ENCODE measurements around the gene NCS1. TPM values are rescaled to one million over a fixed set of nuclear protein-coding genes. Genes with fewer than 3 reads are reported as not detected.

Gene NCS1
- total and polyA plus RNA-seq, 2 of the 8 experiments (the other 6 are each of a cell fraction or from before 2014, with no cell fraction given): 34.7 to 47.6 TPM

DNA sequence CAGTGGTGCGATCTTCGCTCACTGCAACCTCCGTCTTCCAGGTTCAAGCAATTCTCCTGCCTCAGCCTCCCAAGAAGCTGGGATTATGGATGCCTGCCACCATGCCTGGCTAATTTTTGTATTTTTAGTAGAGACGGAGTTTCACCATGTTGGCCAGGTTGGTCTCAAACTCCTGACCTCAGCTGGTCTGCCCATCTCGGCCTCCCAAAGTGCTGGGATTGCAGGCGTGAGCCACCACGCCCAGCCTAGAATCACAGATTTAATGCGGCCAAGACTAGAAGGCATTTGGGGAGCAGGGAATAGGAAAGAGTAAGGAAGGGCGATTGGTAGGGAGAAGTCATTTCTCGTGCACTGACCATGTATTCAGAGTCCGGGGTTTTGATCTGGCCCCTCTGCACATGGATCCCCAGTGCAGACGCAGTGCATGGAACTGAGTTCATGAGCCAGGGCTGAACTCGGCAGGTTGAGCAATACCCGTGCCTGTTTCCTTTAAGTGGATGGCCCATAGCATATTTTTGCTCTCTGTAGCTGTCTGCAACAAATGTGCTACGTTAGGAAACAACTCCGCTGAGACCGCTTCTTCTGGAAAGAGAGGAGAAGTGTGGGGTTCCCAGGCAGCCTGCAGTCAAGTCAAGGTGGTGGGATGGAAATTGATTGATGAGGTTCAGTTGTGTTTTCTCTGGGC is 90.0 kb downstream of the NCS1 start:
- ChIA-PET CTCF (ENCODE audit: partially characterized antibody) (interaction anchor here (0.9 to 3.8 kb wide), 8 partner anchors 10 to 59 kb away, joined by 3 to 22 read pairs (median 6); no protein-coding TSS in a partner anchor), POLR2A (ENCODE audit: partially characterized antibody) (interaction anchor here (1.6 kb wide), 1 partner anchor 68 kb away, joined by 3 read pairs; no protein-coding TSS in a partner anchor)
- no peak overlapping the region for H2AFZ ChIP-seq (ENCODE audit: low read length)
- H3K27me3 ChIP-seq (replicated peaks in 1 of 4; ENCODE audit: control insufficient read depth in 3 of 4, extremely low read depth in 1 of 4, insufficient read depth in 3 of 4, low read length in 3 of 4): peaks cover 0 to 20% (median 13%) of the 10 kb centered on the region in 4 experiments; a peak in 6 of 7 replicates
- H2BK15ac ChIP-seq (ENCODE audit: low read length): no peak overlapping the region
- no peak overlapping the region for H2BK120ac ChIP-seq (replicated peaks; ENCODE audit: low read depth, low read length)
- no peaks in the 10 kb centered on the region for H3K36me3 ChIP-seq (ENCODE audit: control insufficient read depth in 2 of 4, insufficient read depth in 4 of 4, low read length in 3 of 4)
- H3K9ac ChIP-seq (replicated peaks in 1 of 4; ENCODE audit: extremely low read depth in 1 of 4, low read depth in 3 of 4, low read length in 3 of 4): no peak overlapping the region
- H3K23ac ChIP-seq (ENCODE audit: insufficient read length): no peak overlapping the region
- no peak overlapping the region for H3K27ac ChIP-seq (ENCODE audit: low read depth, low read length)
- FAIRE-seq: no peak
- no peak overlapping the region for H4K91ac ChIP-seq (replicated peaks; ENCODE audit: insufficient read length, low read length)
- no peaks in the 10 kb centered on the region for H3K79me2 ChIP-seq (ENCODE audit: control insufficient read depth in 1 of 2, insufficient read depth in 2 of 2, low read length in 2 of 2)
- H2BK5ac ChIP-seq (ENCODE audit: low read depth, low read length): no peak overlapping the region
- no peak overlapping the region for H3K56ac ChIP-seq (replicated peaks; ENCODE audit: insufficient read length, low read depth, low read length)
- no peak overlapping the region for H3K18ac ChIP-seq (ENCODE audit: extremely low read depth, low read length)
- H4K8ac ChIP-seq (ENCODE audit: extremely low read depth, insufficient read depth, low read length): no peak overlapping the region
- H4K20me1 ChIP-seq (replicated peaks in 1 of 2; ENCODE audit: control insufficient read depth in 1 of 2, insufficient read depth in 2 of 2, low read length in 2 of 2): no peaks in the 10 kb centered on the region
- H2BK20ac ChIP-seq (ENCODE audit: low read length): 0 out of 2 replicates have a peak overlapping the region, but pooled peaks have one; percentile 34
- H3K4me2 ChIP-seq (ENCODE audit: insufficient read depth in 1 of 2, low read depth in 2 of 2, low read length in 2 of 2): no peak overlapping the region
- no peak overlapping the region for H3K14ac ChIP-seq (ENCODE audit: insufficient read length)
- no peaks in the 10 kb centered on the region; the same call in 1 of the 2 replicates for H3K79me1 ChIP-seq (ENCODE audit: low read depth, low read length)
- peaks cover 11% of the 10 kb centered on the region; the same call in 1 of the 2 replicates for H3K23me2 ChIP-seq (ENCODE audit: low read depth, low read length)
- H3K4me3 ChIP-seq (ENCODE audit: extremely low read depth in 1 of 4, insufficient read depth in 2 of 4, low read depth in 3 of 4, low read length in 4 of 4): no peak overlapping the region
- H3K4ac ChIP-seq (replicated peaks; ENCODE audit: insufficient read length, low read depth, low read length): no peak overlapping the region
- 94% methylated on average over 17 of the region's 17 CpGs; no CpG with 5 or more reads in 1 of the 2 experiments for WGBS, 2 experiments (ENCODE audit: extremely low coverage in 1 of 2, insufficient coverage in 1 of 2, insufficient read length in 1 of 2, insufficient replicate concordance in 2 of 2, low coverage in 1 of 2, low lambda C conversion rate in 2 of 2, missing lambda C conversion rate in 1 of 2)
- H2AK5ac ChIP-seq (ENCODE audit: low read depth, low read length): no peak overlapping the region
- DNase-seq (ENCODE audit: low read depth in 1 of 2, low spot score in 2 of 2): no peak
- peaks cover 7 to 9% of the 10 kb centered on the region in 2 experiments for H3K9me3 ChIP-seq (ENCODE audit: insufficient read depth in 2 of 2, low read depth in 1 of 2, low read length in 1 of 2)
- H3K4me1 ChIP-seq (replicated peaks in 1 of 4; ENCODE audit: control insufficient read depth in 3 of 4, insufficient read depth in 4 of 4, low read length in 3 of 4): peaks cover 2 to 10% (median 3%) of the 10 kb centered on the region in 4 experiments; a peak in 5 of 7 replicates
- no peak overlapping the region for H4K5ac ChIP-seq (ENCODE audit: insufficient read length, low read depth, low read length)
- 0 out of 2 replicates have a peak overlapping the region, but pooled peaks have one; percentile 35 for H2BK12ac ChIP-seq (ENCODE audit: low read depth, low read length)
- TF ChIP-seq EZH2 (IDR thresholded peaks at IDR 0.05; ENCODE audit: low read depth, low read length, severe bottlenecking) (no peak), EP300 (IDR thresholded peaks at IDR 0.05; ENCODE audit: borderline replicate concordance in 1 of 2, low read depth in 2 of 2, low read length in 2 of 2) (no peak), HDAC2 (IDR thresholded peaks at IDR 0.05; ENCODE audit: borderline replicate concordance in 1 of 2, low read depth in 2 of 2, low read length in 2 of 2) (no peak), CEBPB (IDR thresholded peaks at IDR 0.05; ENCODE audit: low read depth, low read length) (no peak), JUN (IDR thresholded peaks at IDR 0.05; ENCODE audit: low read depth, low read length) (no peak)
- TF ChIP-seq, protein P1, sequence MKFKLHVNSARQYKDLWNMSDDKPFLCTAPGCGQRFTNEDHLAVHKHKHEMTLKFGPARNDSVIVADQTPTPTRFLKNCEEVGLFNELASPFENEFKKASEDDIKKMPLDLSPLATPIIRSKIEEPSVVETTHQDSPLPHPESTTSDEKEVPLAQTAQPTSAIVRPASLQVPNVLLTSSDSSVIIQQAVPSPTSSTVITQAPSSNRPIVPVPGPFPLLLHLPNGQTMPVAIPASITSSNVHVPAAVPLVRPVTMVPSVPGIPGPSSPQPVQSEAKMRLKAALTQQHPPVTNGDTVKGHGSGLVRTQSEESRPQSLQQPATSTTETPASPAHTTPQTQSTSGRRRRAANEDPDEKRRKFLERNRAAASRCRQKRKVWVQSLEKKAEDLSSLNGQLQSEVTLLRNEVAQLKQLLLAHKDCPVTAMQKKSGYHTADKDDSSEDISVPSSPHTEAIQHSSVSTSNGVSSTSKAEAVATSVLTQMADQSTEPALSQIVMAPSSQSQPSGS (IDR thresholded peaks at IDR 0.05; ENCODE audit: low read length): no peak

Data from H1 (cell line).